H1 (cell line): ENCODE measurements around the gene FAR2. TPM values are rescaled to one million over a fixed set of nuclear protein-coding genes. Genes with fewer than 3 reads are reported as not detected.

Experiments
- CHD7 ChIP-seq: fragments of 300-600 bp; sonication (generic); IDR thresholded peaks from 2 replicates; pipeline ENCODE4 v1.7.1; 2012; ENCODE audit warnings: low read length, moderate library complexity, mild to moderate bottlenecking, inconsistent platforms; ENCODE audit not compliant: insufficient replicate concordance
- EGR1 ChIP-seq: IDR thresholded peaks from 2 replicates; pipeline ENCODE4 v1.6.1; 2011; ENCODE audit warnings: low read depth, low read length, borderline replicate concordance
- JUN ChIP-seq: IDR thresholded peaks from 2 replicates; pipeline ENCODE4 v1.6.1; 2011; ENCODE audit warnings: low read depth, mild to moderate bottlenecking, improper control_type of control experiment, low read length
- KDM1A ChIP-seq: fragments of 200-600, 300-600 bp; sonication (generic); IDR thresholded peaks from 2 replicates; pipeline ENCODE4 v1.7.1; 2016; ENCODE audit warnings: mild to moderate bottlenecking, low read length, borderline replicate concordance
- MAX ChIP-seq: IDR thresholded peaks from 2 replicates; pipeline ENCODE4 v1.6.1; 2012; ENCODE audit warnings: inconsistent platforms
- POLR2A ChIP-seq, 2 experiments: IDR thresholded peaks; 1 replicate in 1 of 2; 2 replicates in 1 of 2; pipeline ENCODE4 v1.6.1; 2011; ENCODE audit warnings: low read depth in 2 of 2, low read length in 2 of 2, mild to moderate bottlenecking in 2 of 2; ENCODE audit errors: control extremely low read depth in 1 of 2
- RBBP5 ChIP-seq: IDR thresholded peaks from 2 replicates; pipeline ENCODE4 v1.7.1; 2012; ENCODE audit warnings: low read depth, mild to moderate bottlenecking, inconsistent platforms, low read length, moderate library complexity, borderline replicate concordance
- RNF2 ChIP-seq: fragments of 200-900, 300-1000 bp; sonication (generic); IDR thresholded peaks from 2 replicates; pipeline ENCODE4 v1.7.1; 2016; ENCODE audit warnings: borderline replicate concordance, low read depth, mild to moderate bottlenecking, antibody characterized with exemption, low read length; ENCODE audit not compliant: poor library complexity, severe bottlenecking; ENCODE audit errors: missing control alignments
- SIX5 ChIP-seq: IDR thresholded peaks from 2 replicates; pipeline ENCODE4 v1.6.1; 2011; ENCODE audit warnings: mild to moderate bottlenecking, low read depth, low read length
- TCF12 ChIP-seq: IDR thresholded peaks from 2 replicates; pipeline ENCODE4 v1.6.1; 2011; ENCODE audit warnings: low read depth, mild to moderate bottlenecking, low read length
- polyA plus RNA-seq, 7 experiments: library from polyadenylated mRNA; depleted of rRNA in 3 of 7; stranded (reverse) in 5 of 7; unstranded in 2 of 7; fragments of >200 nt in 5 of 7; fragments of 200-250 nt in 2 of 7; gene quantifications; 1 replicate in 5 of 7; 2 replicates in 1 of 7; 4 replicates in 1 of 7; pipeline versions ENCODE4 v1.2.1 to v1.2.3, GENCODE V29; 2011 to 2013; ENCODE audit warnings: missing spikeins in 2 of 7, mixed read lengths in 2 of 7
- total RNA-seq: library from RNA; stranded (reverse); fragmentation: NEBNext Ultra II Directional; extraction: Animal tissue kit (Norgen Biotek cat#: 25700); gene quantifications from 2 replicates; pipeline ENCODE4 v1.2.1, GENCODE V29; 2021

Gene FAR2
- total and polyA plus RNA-seq, 2 of the 8 experiments (the other 6 are each of a cell fraction or from before 2014, with no cell fraction given): 24.0 to 24.1 TPM

- TF ChIP-seq CHD7 (no peak), RBBP5 (no peak), SIX5 (no peak), MAX (no peak), KDM1A (no peak), RNF2 (no peak), EGR1 (no peak), JUN (no peak), POLR2A (IDR thresholded peaks at IDR 0.05; ENCODE audit: control extremely low read depth in 1 of 2, low read depth in 2 of 2, low read length in 2 of 2) (no peak), TCF12 (no peak)
Observed at GRCh38 chr12:29158115-29158763, 9.2 kb downstream of the FAR2 start (continued).
